ENCODE data around the gene GP9.

GRCh38 chr3:129046037-129046731 lies 14.4 kb upstream of the GP9 start:
- no peak for TF ChIP-seq CTCF (IDR thresholded peaks at IDR 0.05)
- TF ChIP-seq POLR2A (IDR thresholded peaks at IDR 0.05), result no peak
- no peak for TF ChIP-seq POLR2AphosphoS5 (IDR thresholded peaks at IDR 0.05)
- TF ChIP-seq EP300 (IDR thresholded peaks at IDR 0.05), result no peak

Data from sigmoid colon (tissue), 4 donors.